HEK293 (cell line): ENCODE measurements around the gene CTAGE6.
"Not testable (repeated sequence)": the region's sequence is repeated elsewhere in the genome, so short reads cannot be mapped to it uniquely, and the experiment has no call there.

Experiments used
- HOXA7 ChIP-seq: sonication (generic); formaldehyde crosslinking; IDR thresholded peaks from 2 replicates; pipeline ENCODE4 v1.8.1; 2022; ENCODE audit warnings: missing genetic modification reagents, borderline replicate concordance
- ZEB2 ChIP-seq: fragments of 450-650 bp; formaldehyde crosslinking; IDR thresholded peaks from 2 replicates; pipeline ENCODE4 v1.5.1; 2016; ENCODE audit warnings: missing biosample characterization, missing genetic modification characterization
- TF ChIP-seq, protein P1 (sequence below): fragments of 450-650 bp; formaldehyde crosslinking; IDR thresholded peaks from 2 replicates; pipeline ENCODE4 v1.5.1; 2016; ENCODE audit warnings: missing biosample characterization, missing genetic modification characterization

DNA sequence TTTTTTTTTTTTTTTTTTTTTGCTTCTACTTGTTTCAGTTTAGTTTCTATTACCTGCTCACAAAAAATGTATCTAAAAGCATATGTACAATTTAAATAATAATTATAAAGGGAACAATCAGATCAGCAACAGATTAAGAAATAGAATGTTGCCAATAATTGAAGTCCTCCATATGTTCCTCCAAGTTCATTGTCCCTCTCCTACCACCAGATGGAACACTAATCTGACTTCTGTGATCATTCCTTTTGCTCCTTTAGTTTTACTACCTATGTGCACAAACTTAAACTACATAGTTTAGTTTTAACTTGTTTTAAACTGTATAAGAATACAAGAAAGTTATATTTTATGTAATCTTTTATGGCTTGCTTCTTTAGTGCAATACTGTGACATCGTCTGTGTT is 5.6 kb upstream of the CTAGE6 start:
- TF ChIP-seq, protein P1, sequence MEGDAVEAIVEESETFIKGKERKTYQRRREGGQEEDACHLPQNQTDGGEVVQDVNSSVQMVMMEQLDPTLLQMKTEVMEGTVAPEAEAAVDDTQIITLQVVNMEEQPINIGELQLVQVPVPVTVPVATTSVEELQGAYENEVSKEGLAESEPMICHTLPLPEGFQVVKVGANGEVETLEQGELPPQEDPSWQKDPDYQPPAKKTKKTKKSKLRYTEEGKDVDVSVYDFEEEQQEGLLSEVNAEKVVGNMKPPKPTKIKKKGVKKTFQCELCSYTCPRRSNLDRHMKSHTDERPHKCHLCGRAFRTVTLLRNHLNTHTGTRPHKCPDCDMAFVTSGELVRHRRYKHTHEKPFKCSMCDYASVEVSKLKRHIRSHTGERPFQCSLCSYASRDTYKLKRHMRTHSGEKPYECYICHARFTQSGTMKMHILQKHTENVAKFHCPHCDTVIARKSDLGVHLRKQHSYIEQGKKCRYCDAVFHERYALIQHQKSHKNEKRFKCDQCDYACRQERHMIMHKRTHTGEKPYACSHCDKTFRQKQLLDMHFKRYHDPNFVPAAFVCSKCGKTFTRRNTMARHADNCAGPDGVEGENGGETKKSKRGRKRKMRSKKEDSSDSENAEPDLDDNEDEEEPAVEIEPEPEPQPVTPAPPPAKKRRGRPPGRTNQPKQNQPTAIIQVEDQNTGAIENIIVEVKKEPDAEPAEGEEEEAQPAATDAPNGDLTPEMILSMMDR (tag by site-specific recombination): not testable (repeated sequence)
- TF ChIP-seq HOXA7 (CRISPR knock-in tag); ZEB2 (tag by site-specific recombination): not testable (repeated sequence)
